22Rv1 (cell line): ENCODE data around the gene SLC46A3.
A peak's percentile ranks its signal among the peaks of the same experiment; 100 is the strongest.
"Not testable (repeated sequence)": the region's sequence is repeated elsewhere in the genome, so short reads cannot be mapped to it uniquely, and the experiment has no call there.

Experiments used
- H3K27ac ChIP-seq: fragments of 450-650 bp; 2 replicates; pipeline ENCODE4 v1.5.1; 2017
- ZFX ChIP-seq: fragments of 450-650 bp; IDR thresholded peaks from 2 replicates; pipeline ENCODE4 v1.6.1; 2017; ENCODE audit warnings: antibody characterized with exemption, borderline replicate concordance
- TF ChIP-seq, protein P1 (sequence below): fragments of 450-650 bp; IDR thresholded peaks from 2 replicates; pipeline ENCODE4 v1.5.1; 2017; ENCODE audit warnings: mild to moderate bottlenecking

SLC46A3 gene

GRCh38 chr13:28699246-28699645 lies 19.5 kb downstream of the SLC46A3 start:
- no peak overlapping the region for H3K27ac ChIP-seq
- TF ChIP-seq, protein P1, sequence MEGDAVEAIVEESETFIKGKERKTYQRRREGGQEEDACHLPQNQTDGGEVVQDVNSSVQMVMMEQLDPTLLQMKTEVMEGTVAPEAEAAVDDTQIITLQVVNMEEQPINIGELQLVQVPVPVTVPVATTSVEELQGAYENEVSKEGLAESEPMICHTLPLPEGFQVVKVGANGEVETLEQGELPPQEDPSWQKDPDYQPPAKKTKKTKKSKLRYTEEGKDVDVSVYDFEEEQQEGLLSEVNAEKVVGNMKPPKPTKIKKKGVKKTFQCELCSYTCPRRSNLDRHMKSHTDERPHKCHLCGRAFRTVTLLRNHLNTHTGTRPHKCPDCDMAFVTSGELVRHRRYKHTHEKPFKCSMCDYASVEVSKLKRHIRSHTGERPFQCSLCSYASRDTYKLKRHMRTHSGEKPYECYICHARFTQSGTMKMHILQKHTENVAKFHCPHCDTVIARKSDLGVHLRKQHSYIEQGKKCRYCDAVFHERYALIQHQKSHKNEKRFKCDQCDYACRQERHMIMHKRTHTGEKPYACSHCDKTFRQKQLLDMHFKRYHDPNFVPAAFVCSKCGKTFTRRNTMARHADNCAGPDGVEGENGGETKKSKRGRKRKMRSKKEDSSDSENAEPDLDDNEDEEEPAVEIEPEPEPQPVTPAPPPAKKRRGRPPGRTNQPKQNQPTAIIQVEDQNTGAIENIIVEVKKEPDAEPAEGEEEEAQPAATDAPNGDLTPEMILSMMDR = no peak
- TF ChIP-seq ZFX = no peak

GRCh38 chr13:28697441-28697840 lies 21.3 kb downstream of the SLC46A3 start:
- H3K27ac ChIP-seq = no peak overlapping the region
- TF ChIP-seq, protein P1 = no peak
- no peak for TF ChIP-seq ZFX

- not testable (repeated sequence) for H3K27ac ChIP-seq
Measured at GRCh38 chr13:28693605-28694491, 24.9 kb downstream of the SLC46A3 start.

GRCh38 chr13:28685892-28686291 lies 32.9 kb downstream of the SLC46A3 start:
- TF ChIP-seq, protein P1 = no peak
- no peak for TF ChIP-seq ZFX
- H3K27ac ChIP-seq = no peak overlapping the region

DNA sequence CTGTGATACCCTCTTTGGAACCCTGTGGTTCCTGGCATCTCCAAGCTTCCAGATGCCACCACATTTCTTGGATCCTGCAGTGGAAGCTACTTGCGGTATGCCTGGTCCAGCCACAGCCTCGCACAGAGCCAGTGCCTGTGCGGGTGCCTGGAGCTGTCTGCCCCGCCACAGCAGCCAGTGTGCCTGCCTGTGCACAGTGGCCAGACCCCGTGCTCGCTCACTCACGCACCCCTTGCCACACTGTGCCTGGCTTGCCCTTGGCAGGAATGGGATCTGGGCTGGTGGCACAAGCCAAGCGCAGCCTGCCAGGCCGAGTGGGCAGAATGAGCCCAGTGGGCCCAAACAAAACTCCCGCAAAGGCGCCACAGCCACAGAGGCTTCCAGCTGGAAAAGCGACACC lies 33.7 kb downstream of the SLC46A3 start:
- TF ChIP-seq ZFX = no peak
- TF ChIP-seq, protein P1 = no peak

GRCh38 chr13:28684257-28684656 lies 34.5 kb downstream of the SLC46A3 start:
- TF ChIP-seq, protein P1 = 0 out of 2 replicates have a peak, but pooled peaks have one; percentile 16
- no peak for TF ChIP-seq ZFX
- 0 out of 2 replicates have a peak overlapping the region, but pooled peaks have one; percentile 27 for H3K27ac ChIP-seq

More for the DNA sequence above, 33.7 kb downstream of the SLC46A3 start:
- no peak overlapping the region for H3K27ac ChIP-seq

DNA sequence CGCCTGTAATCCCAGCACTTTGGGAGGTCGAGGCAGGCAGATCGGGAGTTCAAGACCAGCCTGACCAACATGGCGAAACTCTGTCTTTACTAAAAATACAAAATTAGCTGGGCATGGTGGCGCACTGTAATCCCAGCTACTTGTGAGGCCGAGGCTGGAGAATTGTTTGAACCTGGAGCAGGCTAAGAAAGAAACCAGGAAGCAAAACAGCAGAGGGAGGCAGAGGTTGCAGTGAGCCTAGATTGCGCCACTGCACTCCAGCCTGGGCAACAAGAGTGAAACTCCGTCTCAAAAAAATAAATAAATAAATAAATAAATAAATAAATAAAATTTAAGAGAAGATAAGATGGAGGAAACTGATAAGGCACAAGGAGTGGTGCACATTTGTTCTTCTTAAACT lies 35.6 kb downstream of the SLC46A3 start:
- not testable (repeated sequence) for H3K27ac ChIP-seq

GRCh38 chr13:28680541-28680940 lies 38.2 kb downstream of the SLC46A3 start:
- no peak overlapping the region for H3K27ac ChIP-seq
- TF ChIP-seq, protein P1 = no peak
- TF ChIP-seq ZFX = no peak
